NCI-H774 (cell line): ENCODE data around the gene SALL3.

ENCODE experiments used
- DNase-seq: peaks from one replicate; lab custom pipeline; 2025; lab: John Stamatoyannopoulos, UW

Gene SALL3

DNA sequence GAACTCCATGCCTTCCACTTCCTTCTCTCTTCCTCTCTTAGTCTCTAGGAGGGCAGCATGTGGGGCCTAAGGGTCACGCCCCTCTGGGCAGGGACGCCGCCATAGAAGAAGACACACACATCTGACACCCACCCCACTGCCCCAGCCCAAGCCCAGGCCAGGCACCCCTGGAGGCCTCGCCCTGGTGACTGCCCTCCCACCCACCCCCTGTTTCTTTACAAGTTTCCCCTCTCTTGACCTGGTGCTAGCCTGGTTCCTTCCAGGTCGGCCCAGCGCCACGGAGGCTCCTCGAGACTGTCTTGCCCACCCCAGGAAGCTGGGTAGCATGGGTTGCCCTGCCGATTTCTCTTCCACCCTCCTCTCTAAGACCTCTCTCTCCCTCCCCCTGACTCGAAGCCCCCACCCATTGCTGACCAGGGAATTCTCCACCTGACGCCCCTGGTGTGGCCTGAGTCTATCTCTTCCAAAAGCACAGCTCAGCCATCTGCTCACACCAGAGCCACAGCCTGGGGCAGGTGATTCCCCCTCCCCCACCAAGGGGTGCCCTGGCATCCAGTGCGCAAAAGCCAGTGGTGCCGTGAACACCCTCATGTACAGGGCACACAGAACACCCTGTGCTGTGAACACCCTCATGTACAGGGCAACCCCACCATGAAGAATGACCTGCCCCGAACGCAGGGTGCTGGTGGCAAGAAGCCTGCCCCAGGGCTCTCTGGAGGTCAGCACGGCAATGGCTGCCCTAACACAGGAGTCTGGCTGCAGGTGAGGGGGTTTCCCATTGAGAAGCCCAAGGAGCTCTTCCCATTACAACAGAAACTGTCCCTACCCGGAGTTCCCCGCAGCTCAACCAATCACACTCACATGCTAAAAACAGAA, 13.5 kb upstream of the SALL3 start:
- no peak for DNase-seq

DNA sequence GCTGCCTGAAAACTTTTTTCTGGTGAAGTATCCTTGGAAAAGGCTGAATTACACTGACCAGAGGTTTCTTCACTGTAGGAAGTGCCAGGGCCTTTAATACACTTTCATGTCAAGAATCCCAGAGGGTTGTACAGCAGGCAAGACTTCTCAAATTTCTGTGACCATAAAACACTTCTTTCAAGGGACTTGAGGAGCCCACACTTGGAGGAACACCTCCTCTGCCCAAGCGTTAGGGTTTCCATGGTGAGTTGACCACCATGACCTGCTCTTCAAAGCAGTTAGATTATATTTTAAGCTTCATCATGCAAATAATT, 12.9 kb upstream of the SALL3 start:
- no peak for DNase-seq

DNA sequence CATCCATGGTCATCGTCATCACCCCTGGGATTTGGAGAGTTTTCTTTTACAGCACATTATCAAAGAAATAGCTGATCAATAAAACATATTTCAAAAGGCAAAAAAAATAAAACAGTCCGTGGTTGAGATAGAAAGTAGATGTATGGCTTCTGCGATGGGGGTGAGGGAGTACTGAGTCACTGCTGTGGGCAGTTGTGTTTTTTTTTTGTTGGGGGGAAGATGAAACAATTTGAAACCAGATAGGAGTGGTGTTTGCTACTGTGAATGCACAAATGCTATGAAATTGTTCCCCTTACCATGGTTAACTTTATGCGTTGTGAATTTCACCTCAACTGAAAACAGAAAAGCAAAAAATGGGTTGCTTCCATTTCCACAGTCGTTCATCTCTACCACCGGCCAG, 11.9 kb upstream of the SALL3 start:
- DNase-seq, result no peak

DNA sequence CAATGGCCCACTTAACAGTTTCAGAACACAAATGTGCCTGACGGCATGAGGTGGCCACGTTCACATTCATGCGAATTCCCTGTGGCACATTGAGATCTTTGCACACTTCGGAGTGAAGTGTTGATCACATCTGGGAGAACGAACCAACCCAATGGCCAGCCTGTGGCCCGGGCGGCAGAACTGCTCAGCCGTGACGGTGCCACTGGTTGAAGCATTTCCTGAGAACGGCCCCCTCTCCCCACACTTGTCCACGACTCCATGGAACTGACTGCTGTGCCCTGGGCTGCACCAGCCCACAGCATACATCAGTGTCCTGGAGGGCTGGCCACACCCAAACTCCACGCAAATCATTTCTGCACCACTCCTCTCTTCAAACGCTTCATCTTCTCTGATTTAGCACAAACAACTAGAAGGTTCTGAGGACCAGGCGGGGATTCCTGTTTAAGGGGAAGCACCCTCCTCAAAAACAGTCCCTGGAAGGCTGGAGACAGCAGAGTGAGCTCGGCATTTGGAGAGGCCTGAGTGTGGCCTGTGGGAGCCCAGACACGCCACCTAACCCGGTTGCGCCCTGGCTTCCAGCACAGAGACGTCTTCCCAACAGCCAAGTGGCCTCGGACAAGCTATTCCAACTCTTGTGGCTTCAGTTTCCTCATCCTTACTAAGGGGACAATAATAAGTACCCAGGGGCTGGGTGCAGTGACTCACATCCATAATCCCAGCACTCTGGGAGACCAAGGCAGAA, 9.9 kb upstream of the SALL3 start:
- no peak for DNase-seq

DNA sequence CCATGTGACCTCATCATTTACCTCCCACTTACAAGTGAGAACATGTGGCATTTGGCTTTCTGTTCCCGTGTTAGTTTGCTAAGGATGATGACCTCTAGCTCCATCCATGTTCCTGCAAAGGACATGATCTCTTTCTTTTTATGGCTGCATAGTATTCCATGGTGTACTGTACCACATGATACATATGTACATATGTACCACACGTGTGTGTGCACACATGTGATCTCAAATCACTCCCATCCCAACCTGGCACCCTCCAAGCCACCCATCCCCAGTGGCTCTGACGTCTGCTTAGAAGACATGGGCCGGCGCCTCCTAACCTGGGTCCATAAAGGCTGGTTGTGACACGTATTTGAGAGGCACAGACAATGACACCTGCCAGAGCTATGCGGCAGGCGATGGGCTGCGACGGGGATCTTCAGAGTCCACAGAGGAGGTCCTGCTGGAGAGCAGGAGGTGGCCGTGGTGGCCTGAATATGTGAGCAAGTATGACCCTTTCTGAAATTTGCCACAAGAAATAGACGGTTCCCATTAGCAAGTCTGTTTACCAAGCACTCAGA, 8.8 kb upstream of the SALL3 start:
- no peak for DNase-seq

DNA sequence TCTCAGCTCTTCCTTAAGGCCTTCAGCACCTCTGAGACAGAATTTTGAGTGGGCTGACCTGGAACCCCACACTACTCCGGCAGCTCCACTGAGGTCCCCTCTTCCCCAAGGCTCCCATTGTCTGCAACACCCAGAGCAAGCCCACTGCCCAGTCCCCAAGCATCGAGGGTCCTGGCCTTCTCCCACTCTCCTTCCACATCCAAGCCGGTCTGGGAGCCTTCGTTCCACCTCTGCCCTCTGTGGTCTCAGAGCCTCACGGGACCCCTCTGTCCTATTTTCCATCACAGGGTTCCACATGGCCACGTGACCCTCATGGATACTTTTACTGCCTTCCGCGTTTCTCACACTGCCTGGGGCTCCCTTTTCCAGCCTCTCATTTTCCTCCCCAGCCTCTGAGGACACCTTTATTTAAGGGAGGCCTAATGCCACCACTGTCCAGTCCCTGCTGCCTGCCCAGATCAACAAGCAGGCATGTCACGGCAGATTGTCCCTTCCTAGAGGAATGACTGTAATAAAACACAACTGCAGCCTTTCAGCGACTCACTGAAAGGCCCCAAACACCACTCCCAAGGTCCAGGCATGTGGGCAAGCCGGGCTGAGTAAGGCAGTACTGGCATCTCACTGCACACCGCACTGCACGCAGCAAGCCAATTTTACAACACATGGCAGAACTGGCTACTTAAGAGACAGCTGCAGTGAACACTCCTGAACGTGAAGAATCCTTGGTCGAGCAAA, 7.9 kb upstream of the SALL3 start:
- DNase-seq, result no peak

DNA sequence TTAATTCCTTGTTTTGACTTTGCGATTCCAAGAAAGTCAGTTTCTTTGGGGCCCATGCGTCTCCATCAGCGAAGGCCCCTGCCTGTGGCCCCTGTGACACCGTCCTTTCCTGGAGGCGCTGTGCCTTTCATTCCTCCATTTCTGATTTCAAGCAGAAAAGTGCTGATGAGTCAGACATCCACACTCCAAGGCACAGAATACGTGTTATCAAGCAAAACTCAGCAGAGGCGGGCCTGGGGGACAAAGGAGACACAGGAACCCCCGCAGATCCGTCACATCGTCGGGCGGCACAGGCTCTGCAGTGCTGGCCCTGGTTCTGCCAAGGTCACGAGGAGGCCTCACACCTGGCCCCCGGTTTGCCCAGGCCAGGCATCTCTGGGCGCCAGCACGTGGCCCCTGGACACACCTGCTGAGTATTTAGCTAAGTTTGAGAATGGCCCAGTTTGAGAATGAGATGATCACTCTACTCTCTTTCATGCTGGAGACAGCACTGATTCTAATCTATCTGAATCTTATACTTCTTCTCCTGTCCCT, 7.2 kb upstream of the SALL3 start:
- no peak for DNase-seq

DNA sequence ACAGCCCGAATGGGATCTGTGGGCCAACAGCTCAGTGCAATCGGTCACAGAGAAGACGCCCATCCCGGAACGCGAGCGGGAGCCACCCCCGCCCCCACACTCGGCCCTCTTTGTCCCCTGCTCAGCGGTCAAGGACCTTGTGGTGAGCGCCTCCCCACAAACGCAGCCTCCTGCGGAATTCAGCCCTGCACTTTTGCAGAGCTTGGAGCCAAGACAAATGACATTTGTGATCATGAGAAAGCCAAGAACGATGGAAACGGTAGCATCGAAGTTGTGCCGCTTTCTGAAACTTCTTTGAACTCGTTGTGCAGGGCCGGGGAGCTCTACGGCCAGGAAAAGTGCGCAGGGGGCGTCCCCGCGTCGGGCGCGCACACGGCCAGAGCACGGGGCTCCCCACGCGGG, 6.7 kb upstream of the SALL3 start:
- DNase-seq, result no peak

DNA sequence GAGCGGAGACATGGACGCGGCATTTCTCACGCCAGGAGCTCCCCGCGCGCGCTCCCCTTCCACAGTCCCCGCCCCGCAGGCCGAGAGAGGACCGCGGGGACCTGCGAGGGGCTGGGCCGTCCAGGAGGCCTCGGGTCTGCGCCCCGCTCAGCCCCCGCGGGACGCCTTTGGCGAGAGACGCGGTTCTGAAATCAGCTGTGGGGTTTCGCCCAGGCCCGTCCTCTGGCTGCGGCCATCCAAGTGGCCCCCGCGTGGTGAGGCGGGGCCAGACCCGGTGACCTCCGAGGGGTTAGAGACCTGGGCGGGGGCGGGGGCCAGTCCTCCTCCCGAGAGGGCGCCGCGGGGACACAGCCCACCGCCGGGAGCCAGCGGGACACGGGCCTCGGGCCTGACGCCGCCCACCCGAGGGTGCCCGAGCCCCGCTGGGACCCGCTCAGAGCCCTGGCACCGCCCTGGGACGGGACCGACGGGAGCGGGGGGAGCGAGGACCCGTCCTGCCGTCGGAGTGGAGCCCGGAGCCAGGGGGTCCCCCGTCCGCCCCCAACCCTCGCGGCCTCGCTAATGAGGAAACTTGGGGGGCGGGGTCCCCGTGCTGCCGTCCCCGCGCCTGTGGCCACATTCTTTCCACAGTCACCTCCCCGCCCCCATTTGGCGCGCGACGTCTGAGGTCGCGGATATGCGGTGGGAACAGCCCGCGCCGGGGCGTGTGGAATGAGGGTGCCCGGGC, 6.1 kb upstream of the SALL3 start:
- no peak for DNase-seq

DNA sequence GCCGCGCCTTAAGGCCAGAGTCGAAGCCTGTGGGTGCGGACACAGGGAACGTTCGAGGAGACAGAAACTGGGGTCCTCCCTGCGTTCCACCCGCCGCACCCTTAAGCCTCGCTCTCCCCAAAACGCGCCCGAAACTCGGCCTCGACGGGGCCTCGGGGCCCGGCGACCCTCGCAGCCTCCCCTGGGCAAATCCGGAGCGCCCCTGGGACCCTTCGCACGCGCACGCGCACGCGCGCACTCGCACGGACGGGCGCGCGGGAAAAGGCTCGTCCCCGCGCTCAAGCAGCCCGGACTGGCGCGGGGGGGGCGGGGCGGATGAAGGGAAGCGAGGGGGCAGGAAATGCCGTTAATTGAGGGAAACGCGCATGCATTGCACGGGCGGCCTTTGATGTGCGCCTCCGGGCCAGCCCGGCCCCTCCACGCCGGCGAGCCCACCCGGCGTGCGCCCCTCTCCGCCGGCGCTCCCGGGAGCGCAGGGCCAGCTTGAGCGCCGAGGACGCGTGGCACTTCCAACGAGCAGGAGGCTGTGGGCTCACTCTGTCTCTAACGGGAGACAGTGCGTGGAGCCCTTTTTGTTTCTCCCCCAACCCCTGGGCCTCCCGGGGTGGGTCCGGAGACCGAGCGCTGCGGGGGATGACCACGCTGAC, 5.4 kb upstream of the SALL3 start:
- no peak for DNase-seq

DNA sequence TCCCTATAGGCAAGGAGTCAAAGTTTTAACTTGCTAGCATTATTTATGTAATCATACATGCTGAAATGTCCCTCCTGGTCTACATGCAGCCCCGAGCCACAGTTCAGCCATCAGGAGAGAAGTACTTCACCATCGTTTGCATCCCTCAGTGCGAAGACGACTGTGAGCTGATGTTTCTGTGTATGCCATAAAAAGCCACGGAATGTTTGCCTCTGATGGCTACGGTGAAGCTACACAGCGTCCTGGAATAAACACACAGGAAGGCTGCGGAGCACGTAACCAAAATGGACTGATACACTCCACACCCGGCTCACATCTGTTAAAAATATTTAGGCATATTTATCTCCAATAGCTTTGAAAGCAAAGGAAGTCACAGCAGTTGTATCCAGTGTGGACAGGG, 4.3 kb upstream of the SALL3 start:
- DNase-seq, result no peak

DNA sequence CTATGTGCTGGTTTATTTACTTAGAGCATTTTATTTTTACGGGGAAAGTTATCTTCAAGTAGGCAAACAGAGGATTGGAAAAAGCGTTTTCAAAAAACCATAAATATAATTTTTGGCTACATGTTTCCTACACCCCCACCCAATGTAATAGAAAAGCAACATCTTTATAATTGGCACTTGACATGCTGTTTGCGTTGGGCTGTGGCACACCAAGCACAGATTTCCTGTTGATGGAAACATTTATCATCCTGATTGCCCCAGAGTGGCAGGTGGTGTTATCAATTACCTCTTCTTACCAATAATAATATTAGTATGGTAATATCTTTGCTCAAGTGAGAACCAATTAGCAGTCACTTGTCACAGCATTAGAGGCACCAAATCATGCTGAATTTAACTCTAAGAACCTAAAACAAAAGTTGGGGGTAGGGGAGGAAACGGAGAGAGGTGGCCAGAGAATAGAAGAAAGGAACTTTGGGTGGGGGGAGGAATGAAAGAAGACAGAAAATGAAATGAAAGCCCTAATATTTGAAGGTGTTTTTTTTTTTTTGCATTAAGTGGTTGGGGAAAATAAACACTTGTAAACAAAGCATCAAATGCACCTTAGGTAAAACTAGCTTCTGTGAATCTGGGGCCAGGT, 3.8 kb upstream of the SALL3 start:
- no peak for DNase-seq

DNA sequence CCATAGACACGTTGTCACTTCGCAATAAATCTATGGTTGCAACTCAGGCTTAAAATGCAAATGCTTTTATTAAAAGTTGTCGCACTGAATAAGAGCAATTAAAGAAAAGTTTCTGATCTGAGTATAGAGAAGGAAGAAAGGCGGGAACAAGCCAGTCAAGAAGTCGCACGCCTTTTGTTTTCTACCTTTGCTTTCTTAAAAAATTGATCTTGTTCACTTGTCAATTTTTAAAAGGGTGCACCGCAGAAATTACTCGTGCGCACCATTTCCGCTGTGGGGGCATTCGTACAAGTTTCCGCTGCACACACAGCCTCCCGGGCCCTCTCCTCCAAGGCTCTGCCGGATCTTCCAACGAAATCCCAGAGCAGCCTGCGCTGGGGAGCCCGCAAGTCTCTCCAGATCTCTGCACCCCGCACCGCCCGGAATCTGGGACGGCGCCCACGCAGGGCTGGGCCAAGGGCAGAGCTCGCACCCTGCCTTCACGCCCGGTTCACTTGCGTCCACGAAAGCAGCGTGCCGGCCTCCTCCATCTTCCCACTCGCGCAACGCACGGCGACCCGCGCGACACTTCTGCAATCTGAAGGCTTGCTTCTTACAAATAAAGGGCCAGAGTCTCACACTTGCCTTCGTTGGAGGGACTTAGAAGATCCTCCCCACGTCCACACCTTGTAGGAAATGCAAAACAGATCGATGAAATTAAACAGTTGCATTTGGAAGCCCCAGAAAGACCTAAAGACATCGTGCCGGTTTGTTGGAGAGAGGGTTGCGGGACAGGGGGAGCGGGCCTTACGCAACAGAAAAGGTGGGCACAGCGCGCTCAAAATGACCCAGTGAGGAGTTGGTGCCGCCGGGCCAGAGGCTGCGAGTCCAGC, 2.6 kb upstream of the SALL3 start:
- no peak for DNase-seq

DNA sequence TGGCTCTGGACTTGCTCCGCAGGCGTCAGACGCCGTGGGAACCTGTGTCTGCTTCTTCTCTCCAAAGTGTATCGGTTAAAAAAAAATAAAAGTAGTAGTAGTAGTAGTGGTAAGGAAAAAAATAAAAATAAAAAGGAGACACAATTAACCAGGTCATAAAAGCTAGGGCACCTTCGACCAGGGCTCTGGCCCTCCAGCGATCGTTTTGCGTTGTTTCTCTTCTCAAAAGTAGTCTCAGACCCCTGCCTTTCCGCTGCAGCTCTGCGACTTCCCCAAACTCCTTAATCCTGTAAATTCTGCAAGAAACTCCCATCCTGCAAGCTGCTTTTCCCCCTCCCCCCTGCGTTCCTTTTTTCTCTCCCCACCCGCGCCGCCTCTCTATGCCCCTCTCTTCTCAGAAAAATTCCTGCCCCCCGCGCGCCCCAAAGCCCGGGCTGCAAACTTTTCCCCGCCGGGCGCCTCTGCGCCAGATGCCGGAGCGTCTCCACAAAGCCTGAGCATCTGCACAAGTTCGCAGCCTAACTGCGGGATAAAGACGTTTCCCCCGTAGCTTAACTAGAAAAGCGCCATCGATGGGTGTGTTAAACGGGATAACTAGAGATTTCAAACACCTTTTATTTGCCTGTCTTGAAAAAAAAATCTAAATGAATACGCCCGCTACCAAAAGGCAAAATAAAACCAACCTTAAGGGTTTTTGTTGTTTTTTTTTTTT, 1.8 kb upstream of the SALL3 start:
- no peak for DNase-seq

DNA sequence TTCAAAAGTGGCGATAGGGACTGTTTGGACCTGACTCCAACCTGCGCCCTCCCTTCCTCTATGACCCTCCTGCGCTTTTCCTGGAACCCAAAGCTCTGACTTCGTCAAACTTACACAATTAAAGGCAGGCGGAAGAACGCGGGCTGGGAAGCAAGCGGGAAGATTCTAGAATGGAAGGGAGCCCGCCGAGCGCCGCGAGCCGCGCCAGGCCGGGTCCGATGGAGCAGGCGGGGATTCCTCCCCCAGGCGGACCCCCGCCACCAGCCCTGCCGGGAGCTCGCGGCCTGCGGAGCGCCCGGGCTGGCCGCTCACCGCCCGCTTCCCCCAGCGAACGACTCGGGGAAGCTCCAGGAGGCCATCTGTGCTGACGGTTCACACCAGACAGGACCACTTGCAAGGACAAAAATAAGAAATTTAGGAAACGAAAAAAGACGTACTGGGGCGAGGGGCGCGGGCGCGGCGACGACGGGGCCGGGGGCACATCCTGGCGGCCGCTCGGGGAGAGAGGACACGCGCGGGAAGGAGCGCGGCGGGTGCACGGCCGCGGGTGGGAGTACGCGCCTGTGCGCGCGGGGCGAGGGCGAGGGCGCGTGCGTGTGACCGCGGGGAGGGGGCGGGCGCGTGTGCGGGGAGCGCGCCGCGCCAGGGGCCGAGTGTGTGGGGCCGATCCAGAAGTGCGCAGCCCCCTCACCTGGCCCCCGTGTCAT, 1.1 kb upstream of the SALL3 start:
- DNase-seq, result no peak

DNA sequence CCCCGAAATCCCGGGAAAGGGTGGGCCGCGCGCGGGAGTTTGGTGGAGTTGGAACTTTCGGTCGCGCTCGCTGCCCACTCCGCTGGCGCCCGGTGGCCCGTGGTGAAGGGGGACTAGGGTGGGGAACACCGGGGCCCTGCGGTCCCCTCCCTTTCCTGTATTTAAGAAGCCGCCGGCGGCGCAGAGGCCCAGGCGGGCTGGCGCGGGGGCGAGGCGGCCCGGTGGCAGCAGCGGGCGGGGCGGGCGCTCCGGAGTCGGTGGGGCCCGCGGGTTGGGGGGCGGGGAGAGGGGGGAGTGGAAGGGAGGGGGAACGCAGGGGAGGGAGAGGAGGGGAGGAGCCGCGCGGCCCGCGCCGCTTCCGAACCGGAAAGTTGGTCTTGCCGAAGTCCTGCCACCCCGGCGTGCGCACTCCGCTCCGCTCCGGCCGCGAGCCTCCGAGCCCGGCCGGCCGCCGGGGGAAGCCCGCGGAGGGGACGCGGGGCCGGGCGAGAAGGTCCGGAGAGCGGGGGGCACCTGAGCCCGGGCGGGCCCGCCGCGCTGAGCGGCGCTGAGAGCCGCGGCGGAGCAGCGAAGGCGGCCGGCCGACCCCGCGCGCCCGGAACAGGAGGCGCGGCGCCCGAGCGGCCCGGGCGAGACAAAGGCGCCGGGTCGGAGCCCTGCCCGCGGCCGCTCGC, 425 bp upstream of the SALL3 start:
- DNase-seq, result no peak

DNA sequence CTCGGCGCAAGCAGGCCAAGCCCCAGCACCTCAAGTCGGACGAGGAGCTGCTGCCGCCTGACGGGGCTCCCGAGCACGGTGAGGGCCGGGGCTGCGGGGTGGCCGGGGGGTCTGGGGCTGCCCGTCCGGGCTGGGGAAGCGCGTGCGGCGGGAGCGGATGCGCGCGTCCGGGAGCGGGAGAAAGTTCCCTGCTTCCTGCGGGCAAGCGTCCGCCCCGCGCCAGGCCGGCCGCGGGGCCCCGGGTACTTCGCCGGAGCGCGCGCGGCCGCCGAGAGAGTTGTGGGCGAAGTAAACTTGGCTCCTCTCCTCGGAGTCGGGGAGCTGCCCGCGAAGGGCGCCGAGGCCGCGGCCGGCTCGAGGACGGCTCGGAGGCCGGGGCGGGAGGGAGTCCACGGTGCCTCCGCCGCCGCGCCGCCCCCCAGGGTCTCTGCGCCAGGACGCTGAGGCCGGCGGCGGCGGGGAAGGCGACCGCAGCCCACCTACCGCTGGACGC, 707 bp downstream of the SALL3 start:
- no peak for DNase-seq
